DOHH2 (cell line): ENCODE results near the gene SIRT5.

Source experiments
- CTCF ChIP-seq: fragments of 200-600 bp; sonication (generic); IDR thresholded peaks from one replicate; pipeline ENCODE4 v1.5.1; 2014; ENCODE audit warnings: antibody characterized with exemption, mild to moderate bottlenecking, low read depth, low read length; ENCODE audit not compliant: poor library complexity, severe bottlenecking
- EZH2phosphoT487 ChIP-seq: fragments of 200-600 bp; sonication (generic); IDR thresholded peaks from 2 replicates; pipeline ENCODE4 v1.6.1; 2017; ENCODE audit warnings: borderline replicate concordance, mild to moderate bottlenecking, antibody characterized with exemption, low read length, moderate library complexity, mixed read lengths

DNA sequence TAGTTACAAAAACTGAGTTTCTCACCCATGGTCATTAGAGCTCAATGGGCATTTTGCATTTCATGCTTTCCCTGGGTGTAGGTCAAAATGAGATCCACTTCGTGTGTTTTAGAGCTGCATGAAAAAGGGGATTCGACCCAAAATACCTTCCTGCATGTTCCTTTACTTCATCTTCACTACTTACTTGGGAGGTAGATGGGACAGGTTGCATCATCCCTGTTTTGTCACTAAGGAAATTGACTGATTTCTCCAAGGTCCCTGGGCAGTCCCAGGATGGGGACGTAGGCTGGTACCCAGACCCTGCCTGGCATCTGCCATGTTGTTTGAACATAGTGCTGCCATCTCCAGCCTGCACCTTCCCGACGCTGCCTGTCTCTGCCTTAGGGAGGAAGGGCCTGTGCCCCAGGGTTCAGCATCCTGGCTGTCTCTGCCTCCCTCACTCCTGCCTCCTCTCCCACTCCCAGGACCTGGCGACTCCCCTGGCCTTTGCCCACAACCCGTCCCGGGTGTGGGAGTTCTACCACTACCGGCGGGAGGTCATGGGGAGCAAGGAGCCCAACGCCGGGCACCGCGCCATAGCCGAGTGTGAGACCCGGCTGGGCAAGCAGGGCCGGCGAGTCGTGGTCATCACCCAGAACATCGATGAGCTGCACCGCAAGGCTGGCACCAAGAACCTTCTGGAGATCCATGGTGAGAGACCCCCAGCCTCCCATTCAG, 17.0 kb downstream of the SIRT5 start:
- TF ChIP-seq EZH2phosphoT487 (no peak), CTCF (no peak)
